GOT3 (cell line): ENCODE results near the gene NARS2.
"Not testable (repeated sequence)": the region's sequence is repeated elsewhere in the genome, so short reads cannot be mapped to it uniquely, and the experiment has no call there.

Source experiments
- DNase-seq: peaks from one replicate; lab custom pipeline; 2025; ENCODE audit warnings: mixed read lengths; lab: John Stamatoyannopoulos, UW

Gene NARS2

GRCh38 chr11:78574386-78575381 lies at the start of gene NARS2:
NARS2 (minus strand) TSS chr11:78574864; CDS start chr11:78574488, 376 bp downstream.
- peak; percentile 41 for DNase-seq

GRCh38 chr11:78622666-78623065 lies 48.0 kb upstream of the NARS2 start:
- DNase-seq: no peak

GRCh38 chr11:78620159-78620558 lies 45.5 kb upstream of the NARS2 start:
- DNase-seq: no peak

- DNase-seq: no peak
These were observed 41.1 kb upstream of the NARS2 start for GRCh38 chr11:78615724-78616123.

GRCh38 chr11:78613378-78613813 lies 38.7 kb upstream of the NARS2 start:
- DNase-seq: no peak

GRCh38 chr11:78612721-78613377 lies 38.2 kb upstream of the NARS2 start:
- DNase-seq: no peak

- DNase-seq: not testable (repeated sequence)
These were observed 34.7 kb upstream of the NARS2 start for GRCh38 chr11:78609321-78609720.

GRCh38 chr11:78607696-78608095 lies 33.0 kb upstream of the NARS2 start:
- DNase-seq: no peak

- DNase-seq: no peak
These were observed 32.0 kb upstream of the NARS2 start for GRCh38 chr11:78606667-78607066.

- DNase-seq: no peak
These were observed 30.6 kb upstream of the NARS2 start for GRCh38 chr11:78605296-78605695.

GRCh38 chr11:78603792-78604191 lies 29.1 kb upstream of the NARS2 start:
- no peak for DNase-seq

- DNase-seq: not testable (repeated sequence)
These were observed 28.1 kb upstream of the NARS2 start for GRCh38 chr11:78602771-78603170.

- not testable (repeated sequence) for DNase-seq
These were observed 26.4 kb upstream of the NARS2 start for GRCh38 chr11:78601066-78601465.

- DNase-seq: not testable (repeated sequence)
These were observed 22.9 kb upstream of the NARS2 start for GRCh38 chr11:78597579-78597978.

- no peak for DNase-seq
These were observed 20.9 kb upstream of the NARS2 start for GRCh38 chr11:78595436-78596130.

GRCh38 chr11:78594814-78595213 lies 20.1 kb upstream of the NARS2 start:
- DNase-seq: no peak

GRCh38 chr11:78588517-78588916 lies 13.9 kb upstream of the NARS2 start:
- DNase-seq: no peak

GRCh38 chr11:78587446-78587845 lies 12.8 kb upstream of the NARS2 start:
- no peak for DNase-seq

GRCh38 chr11:78586452-78587046 lies 11.9 kb upstream of the NARS2 start:
- no peak for DNase-seq

GRCh38 chr11:78583889-78584288 lies 9.2 kb upstream of the NARS2 start:
- no peak for DNase-seq

- DNase-seq: no peak
These were observed 2.8 kb upstream of the NARS2 start for GRCh38 chr11:78577495-78577894.

GRCh38 chr11:78576549-78577097 lies 2.0 kb upstream of the NARS2 start:
- DNase-seq: no peak
